Measurements from ENCODE around the gene POMGNT2.

DNA sequence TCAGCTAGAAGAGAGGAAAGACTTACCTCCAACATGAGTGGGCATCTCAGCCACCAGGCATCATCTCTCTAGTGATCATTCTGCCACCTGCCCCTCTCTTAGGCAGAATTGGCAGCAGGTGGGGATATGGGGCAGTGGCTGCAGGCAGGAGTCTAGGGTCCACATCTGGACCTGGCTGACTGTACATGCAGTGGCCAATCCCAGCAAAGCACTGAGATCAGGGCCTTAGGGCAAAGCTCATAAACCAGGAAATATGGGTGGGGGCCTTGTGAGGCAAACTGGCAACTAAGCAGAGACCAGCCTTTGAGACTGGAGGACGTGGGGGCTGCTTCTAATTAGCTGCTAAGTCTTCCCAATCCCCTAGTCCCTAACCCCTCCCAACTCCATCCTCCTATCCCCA is 12.9 kb downstream of the POMGNT2 start:
- TF ChIP-seq, protein P1, sequence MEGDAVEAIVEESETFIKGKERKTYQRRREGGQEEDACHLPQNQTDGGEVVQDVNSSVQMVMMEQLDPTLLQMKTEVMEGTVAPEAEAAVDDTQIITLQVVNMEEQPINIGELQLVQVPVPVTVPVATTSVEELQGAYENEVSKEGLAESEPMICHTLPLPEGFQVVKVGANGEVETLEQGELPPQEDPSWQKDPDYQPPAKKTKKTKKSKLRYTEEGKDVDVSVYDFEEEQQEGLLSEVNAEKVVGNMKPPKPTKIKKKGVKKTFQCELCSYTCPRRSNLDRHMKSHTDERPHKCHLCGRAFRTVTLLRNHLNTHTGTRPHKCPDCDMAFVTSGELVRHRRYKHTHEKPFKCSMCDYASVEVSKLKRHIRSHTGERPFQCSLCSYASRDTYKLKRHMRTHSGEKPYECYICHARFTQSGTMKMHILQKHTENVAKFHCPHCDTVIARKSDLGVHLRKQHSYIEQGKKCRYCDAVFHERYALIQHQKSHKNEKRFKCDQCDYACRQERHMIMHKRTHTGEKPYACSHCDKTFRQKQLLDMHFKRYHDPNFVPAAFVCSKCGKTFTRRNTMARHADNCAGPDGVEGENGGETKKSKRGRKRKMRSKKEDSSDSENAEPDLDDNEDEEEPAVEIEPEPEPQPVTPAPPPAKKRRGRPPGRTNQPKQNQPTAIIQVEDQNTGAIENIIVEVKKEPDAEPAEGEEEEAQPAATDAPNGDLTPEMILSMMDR (IDR thresholded peaks at IDR 0.05; ENCODE audit: insufficient read depth, low read depth, low read length): no peak
- no peak for TF ChIP-seq EZH2 (IDR thresholded peaks at IDR 0.05; ENCODE audit: insufficient read depth, low read length)

Measured in astrocyte (in vitro differentiated cells and primary cell).